Smooth muscle cell (in vitro differentiated cells): Measurements from ENCODE around the gene NR1H4. TPM values are rescaled to one million over a fixed set of nuclear protein-coding genes. Genes with fewer than 3 reads are reported as not detected.

Source experiments
- DNase-seq: peaks from one replicate; lab custom pipeline; 2025; ENCODE audit not compliant: unreplicated experiment; lab: John Stamatoyannopoulos, UW
- H2AFZ ChIP-seq: fragments of 200-600 bp; sonication (generic); 2 replicates; pipeline ENCODE4 v1.6.0; 2016; ENCODE audit warnings: antibody characterized with exemption, low read depth, mild to moderate bottlenecking
- H3F3A ChIP-seq: fragments of 200-600 bp; sonication (generic); 2 replicates; pipeline ENCODE4 v1.6.0; 2017; ENCODE audit warnings: antibody characterized with exemption, low read depth
- H3K27ac ChIP-seq: fragments of 200-600 bp; sonication (generic); 2 replicates; pipeline ENCODE4 v1.5.1; 2016; ENCODE audit warnings: low read depth, mild to moderate bottlenecking
- H3K27me3 ChIP-seq: fragments of 200-600 bp; sonication (generic); 2 replicates; pipeline ENCODE4 v1.6.1; 2016; ENCODE audit warnings: low read depth, mild to moderate bottlenecking
- H3K36me3 ChIP-seq: fragments of 200-600 bp; sonication (generic); 2 replicates; pipeline ENCODE4 v1.5.1; 2016; ENCODE audit warnings: low read depth
- H3K4me1 ChIP-seq: fragments of 200-600 bp; sonication (generic); 2 replicates; pipeline ENCODE4 v1.5.1; 2016; ENCODE audit warnings: low read depth
- H3K4me2 ChIP-seq: fragments of 200-600 bp; sonication (generic); 2 replicates; pipeline ENCODE4 v1.6.0; 2016; ENCODE audit warnings: mild to moderate bottlenecking
- H3K4me3 ChIP-seq: fragments of 200-600 bp; sonication (generic); 2 replicates; pipeline ENCODE4 v1.5.1; 2016; ENCODE audit warnings: mild to moderate bottlenecking
- H3K79me2 ChIP-seq: fragments of 200-600 bp; sonication (generic); 2 replicates; pipeline ENCODE4 v1.6.0; 2016; ENCODE audit warnings: low read depth, mild to moderate bottlenecking
- H3K9ac ChIP-seq: fragments of 200-600 bp; sonication (generic); 2 replicates; pipeline ENCODE4 v1.6.0; 2016; ENCODE audit warnings: low read depth
- H3K9me3 ChIP-seq: fragments of 200-600 bp; sonication (generic); replicated peaks from 2 replicates; pipeline ENCODE4 v1.5.1; 2016; ENCODE audit warnings: low read depth
- H4K20me1 ChIP-seq: fragments of 200-600 bp; sonication (generic); 2 replicates; pipeline ENCODE4 v1.6.0; 2016; ENCODE audit warnings: low read depth
- CTCF ChIP-seq: fragments of 200-600 bp; sonication (generic); IDR thresholded peaks from 2 replicates; pipeline ENCODE4 v1.5.1; 2017; ENCODE audit warnings: borderline replicate concordance, mild to moderate bottlenecking, antibody characterized with exemption; ENCODE audit not compliant: insufficient read depth, poor library complexity, severe bottlenecking
- WGBS: methylation state at CpG from one replicate; pipeline ENCODE4 v1.1.7; 2016; ENCODE audit warnings: low lambda C conversion rate; 5-methylcytosine and 5-hydroxymethylcytosine counted together
- polyA plus RNA-seq: library from polyadenylated mRNA; unstranded; fragments of >200 nt; fragmentation: Nextera tagmentation; extraction: Ambion mirVana; gene quantifications from 2 replicates; pipeline ENCODE4 v1.2.1, GENCODE V29; 2016
- total RNA-seq: library from RNA; depleted of rRNA; stranded (reverse); fragments of >200 nt; gene quantifications from 2 replicates; pipeline ENCODE4 v1.2.3, GENCODE V29; 2014

The NR1H4 gene
- total and polyA plus RNA-seq, 2 experiments from 2014 or later, result not detected

- Histone ChIP-seq H3K27ac (no peak overlapping the region), H3K4me3 (no peak overlapping the region), H3F3A (no peaks in the 10 kb centered on the region), H3K4me2 (no peak overlapping the region), H3K9ac (no peak overlapping the region), H3K27me3 (peaks cover 3% of the 10 kb centered on the region), H3K36me3 (no peaks in the 10 kb centered on the region), H4K20me1 (no peaks in the 10 kb centered on the region), H2AFZ (no peak overlapping the region), H3K9me3 (no peaks in the 10 kb centered on the region), H3K79me2 (no peaks in the 10 kb centered on the region), H3K4me1 (peaks cover 15% of the 10 kb centered on the region)
- 82% methylated on average over 1 of the region's 1 CpG for WGBS
- DNase-seq, result no peak
- no peak for TF ChIP-seq CTCF
Observed at GRCh38 chr12:100463661-100464060, 10.0 kb upstream of the NR1H4 start.

- Histone ChIP-seq H3K27ac (no peak overlapping the region), H2AFZ (no peak overlapping the region), H3K36me3 (no peaks in the 10 kb centered on the region), H4K20me1 (no peaks in the 10 kb centered on the region), H3K9ac (no peak overlapping the region), H3K79me2 (no peaks in the 10 kb centered on the region), H3K4me1 (peaks cover 15% of the 10 kb centered on the region), H3K4me3 (no peak overlapping the region), H3K4me2 (no peak overlapping the region), H3F3A (no peaks in the 10 kb centered on the region), H3K9me3 (no peaks in the 10 kb centered on the region), H3K27me3 (peaks cover 3% of the 10 kb centered on the region)
- WGBS, result 87% methylated on average over 1 of the region's 1 CpG
- no peak for DNase-seq
- TF ChIP-seq CTCF, result no peak
Observed at GRCh38 chr12:100464529-100464928, 9.1 kb upstream of the NR1H4 start.

- H2AFZ ChIP-seq, result no peak overlapping the region
- DNase-seq, result no peak
- no peak overlapping the region for H3K4me3 ChIP-seq
- H3F3A ChIP-seq, result no peaks in the 10 kb centered on the region
- peaks cover 8% of the 10 kb centered on the region for H3K4me1 ChIP-seq
- H3K9me3 ChIP-seq, result no peaks in the 10 kb centered on the region
- no peak overlapping the region for H3K27ac ChIP-seq
- H4K20me1 ChIP-seq, result no peaks in the 10 kb centered on the region
- TF ChIP-seq CTCF, result no peak
- no peak overlapping the region for H3K9ac ChIP-seq
- no peaks in the 10 kb centered on the region for H3K79me2 ChIP-seq
- no peaks in the 10 kb centered on the region for H3K36me3 ChIP-seq
- no peak overlapping the region for H3K4me2 ChIP-seq
- H3K27me3 ChIP-seq, result no peaks in the 10 kb centered on the region
Observed at GRCh38 chr12:100468126-100468525, 5.5 kb upstream of the NR1H4 start.

- no peak overlapping the region for H2AFZ ChIP-seq
- 95% methylated on average over 2 of the region's 2 CpGs for WGBS
Observed at GRCh38 chr12:100472325-100472724, 1.3 kb upstream of the NR1H4 start.

More at GRCh38 chr12:100472325-100472724, 1.3 kb upstream of the NR1H4 start:
- no peaks in the 10 kb centered on the region for H4K20me1 ChIP-seq
- H3K27ac ChIP-seq, result no peak overlapping the region
- no peak overlapping the region for H3K4me2 ChIP-seq
- H3K4me3 ChIP-seq, result no peak overlapping the region
- TF ChIP-seq CTCF, result no peak
- H3K79me2 ChIP-seq, result no peaks in the 10 kb centered on the region
- no peaks in the 10 kb centered on the region for H3K27me3 ChIP-seq
- no peaks in the 10 kb centered on the region for H3F3A ChIP-seq
- no peaks in the 10 kb centered on the region for H3K36me3 ChIP-seq
- H3K4me1 ChIP-seq, result peaks cover 8% of the 10 kb centered on the region
- no peaks in the 10 kb centered on the region for H3K9me3 ChIP-seq
- H3K9ac ChIP-seq, result no peak overlapping the region
- no peak for DNase-seq
